ENCODE measurements around the gene ERGIC2. TPM values are rescaled to one million over a fixed set of nuclear protein-coding genes. Genes with fewer than 3 reads are reported as not detected.

The ERGIC2 gene
- total RNA-seq, 1 donor from 2014 or later = 71.5 TPM

DNA sequence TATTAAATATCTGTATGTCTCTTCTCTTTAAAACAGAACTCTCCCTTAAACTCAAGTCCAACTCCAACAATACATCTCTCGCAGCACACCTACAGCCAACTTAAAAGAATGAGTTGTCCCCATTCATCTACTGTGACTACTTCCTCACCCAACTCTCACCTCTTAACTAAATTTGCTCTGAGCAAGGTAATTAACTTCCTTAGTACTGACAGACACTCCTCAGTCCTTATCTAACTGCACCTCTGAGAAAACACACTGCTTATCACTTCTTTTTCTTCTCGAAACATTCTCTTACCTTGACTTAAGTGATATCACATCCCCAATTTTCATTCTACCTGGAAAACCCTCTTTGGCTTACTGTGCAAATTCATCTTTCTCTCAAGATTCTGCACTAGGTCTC is 7.0 kb downstream of the ERGIC2 start:
- TF ChIP-seq, protein P1, sequence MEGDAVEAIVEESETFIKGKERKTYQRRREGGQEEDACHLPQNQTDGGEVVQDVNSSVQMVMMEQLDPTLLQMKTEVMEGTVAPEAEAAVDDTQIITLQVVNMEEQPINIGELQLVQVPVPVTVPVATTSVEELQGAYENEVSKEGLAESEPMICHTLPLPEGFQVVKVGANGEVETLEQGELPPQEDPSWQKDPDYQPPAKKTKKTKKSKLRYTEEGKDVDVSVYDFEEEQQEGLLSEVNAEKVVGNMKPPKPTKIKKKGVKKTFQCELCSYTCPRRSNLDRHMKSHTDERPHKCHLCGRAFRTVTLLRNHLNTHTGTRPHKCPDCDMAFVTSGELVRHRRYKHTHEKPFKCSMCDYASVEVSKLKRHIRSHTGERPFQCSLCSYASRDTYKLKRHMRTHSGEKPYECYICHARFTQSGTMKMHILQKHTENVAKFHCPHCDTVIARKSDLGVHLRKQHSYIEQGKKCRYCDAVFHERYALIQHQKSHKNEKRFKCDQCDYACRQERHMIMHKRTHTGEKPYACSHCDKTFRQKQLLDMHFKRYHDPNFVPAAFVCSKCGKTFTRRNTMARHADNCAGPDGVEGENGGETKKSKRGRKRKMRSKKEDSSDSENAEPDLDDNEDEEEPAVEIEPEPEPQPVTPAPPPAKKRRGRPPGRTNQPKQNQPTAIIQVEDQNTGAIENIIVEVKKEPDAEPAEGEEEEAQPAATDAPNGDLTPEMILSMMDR (IDR thresholded peaks at IDR 0.05) = no peak
- no peaks in the 10 kb centered on the region for H3K9me3 ChIP-seq
- intact Hi-C loops (cut with DNase I) = no loop called here

DNA sequence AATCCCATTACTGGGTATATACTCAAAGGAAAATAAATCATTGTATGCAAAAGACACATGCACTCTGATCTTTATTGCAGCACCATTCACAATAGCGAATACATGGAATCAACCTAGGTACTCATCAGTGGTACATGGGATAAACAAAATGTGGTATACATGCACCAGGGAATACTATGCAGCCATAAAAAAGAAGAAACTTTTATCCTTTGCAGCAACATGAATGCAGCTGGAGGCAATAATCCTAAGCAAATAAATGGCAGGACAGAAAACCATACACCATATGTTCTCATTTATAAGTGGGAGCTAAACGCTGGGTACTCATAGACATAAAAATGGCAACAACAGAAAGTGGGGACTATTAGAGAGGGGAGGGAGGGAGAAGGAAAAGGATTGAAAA is 15.9 kb downstream of the ERGIC2 start:
- Histone ChIP-seq H3K27me3 (ENCODE audit: low read depth) (no peaks in the 10 kb centered on the region), H3K9me3 (no peaks in the 10 kb centered on the region), H3K36me3 (peaks cover 75% of the 10 kb centered on the region), H3K4me3 (no peak overlapping the region), H3K27ac (no peak overlapping the region), H3K4me1 (no peaks in the 10 kb centered on the region)
- ATAC-seq = no peak
- TF ChIP-seq, protein P1 (IDR thresholded peaks at IDR 0.05) = no peak
- intact Hi-C loops (cut with DNase I) = no loop called here
- DNase-seq = no peak

More for the DNA sequence above, 7.0 kb downstream of the ERGIC2 start:
- ATAC-seq (no peak), DNase-seq (no peak)
- H3K36me3 ChIP-seq = peaks cover 24% of the 10 kb centered on the region
- peaks cover 4% of the 10 kb centered on the region for H3K4me1 ChIP-seq
- no peak overlapping the region for H3K27ac ChIP-seq
- H3K4me3 ChIP-seq = no peak overlapping the region
- no peaks in the 10 kb centered on the region for H3K27me3 ChIP-seq (ENCODE audit: low read depth)

DNA sequence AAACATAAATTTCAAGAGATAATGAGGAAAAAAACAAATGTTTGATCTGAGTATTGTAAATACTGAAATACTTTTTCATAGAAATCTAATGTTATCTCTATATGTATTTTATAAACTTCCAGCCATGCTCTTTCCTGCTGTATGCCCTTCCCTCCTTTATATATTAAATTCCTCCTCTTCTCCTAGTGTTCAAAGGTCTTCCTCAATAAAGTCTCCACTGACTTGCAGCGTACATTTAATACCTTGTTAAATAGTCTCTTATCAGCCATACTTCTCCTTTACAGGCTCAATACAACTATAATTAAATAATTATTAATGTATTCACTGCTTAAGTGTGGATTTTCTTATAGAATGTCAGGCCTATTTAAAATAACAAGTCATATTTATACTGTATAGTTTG is 26.0 kb downstream of the ERGIC2 start:
- no peak for DNase-seq
- TF ChIP-seq, protein P1 (IDR thresholded peaks at IDR 0.05) = no peak
- intact Hi-C loops (cut with DNase I) = no loop called here
- Histone ChIP-seq H3K27ac (no peak overlapping the region), H3K9me3 (no peaks in the 10 kb centered on the region), H3K4me3 (no peak overlapping the region), H3K4me1 (no peaks in the 10 kb centered on the region), H3K36me3 (peaks cover 59% of the 10 kb centered on the region), H3K27me3 (ENCODE audit: low read depth) (no peaks in the 10 kb centered on the region)
- no peak for ATAC-seq

DNA sequence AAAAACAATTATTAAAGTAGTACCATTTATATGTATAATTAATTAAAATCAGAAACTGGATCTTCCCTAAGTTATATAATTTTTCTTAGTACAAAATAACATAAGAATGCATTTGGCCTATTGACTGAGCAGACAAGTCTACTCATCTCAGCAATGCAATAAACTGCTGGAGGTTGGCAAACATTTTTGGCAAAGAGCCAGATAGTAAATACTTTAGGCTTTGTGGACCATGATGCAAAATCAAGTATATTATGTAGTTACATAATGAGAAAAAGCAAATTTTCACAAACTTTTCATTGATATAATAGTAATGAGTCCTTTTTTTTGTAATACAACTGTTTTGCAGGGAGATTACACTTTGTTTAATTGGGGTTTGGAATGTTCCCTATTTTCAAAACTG is 30.9 kb downstream of the ERGIC2 start:
- no peaks in the 10 kb centered on the region for H3K27me3 ChIP-seq (ENCODE audit: low read depth)
- H3K27ac ChIP-seq = no peak overlapping the region
- intact Hi-C loops (cut with DNase I) = no loop called here
- TF ChIP-seq, protein P1 (IDR thresholded peaks at IDR 0.05) = no peak
- H3K4me1 ChIP-seq = no peaks in the 10 kb centered on the region
- H3K9me3 ChIP-seq = no peaks in the 10 kb centered on the region
- ATAC-seq (no peak), DNase-seq (no peak)
- no peak overlapping the region for H3K4me3 ChIP-seq
- peaks cover 72% of the 10 kb centered on the region for H3K36me3 ChIP-seq

DNA sequence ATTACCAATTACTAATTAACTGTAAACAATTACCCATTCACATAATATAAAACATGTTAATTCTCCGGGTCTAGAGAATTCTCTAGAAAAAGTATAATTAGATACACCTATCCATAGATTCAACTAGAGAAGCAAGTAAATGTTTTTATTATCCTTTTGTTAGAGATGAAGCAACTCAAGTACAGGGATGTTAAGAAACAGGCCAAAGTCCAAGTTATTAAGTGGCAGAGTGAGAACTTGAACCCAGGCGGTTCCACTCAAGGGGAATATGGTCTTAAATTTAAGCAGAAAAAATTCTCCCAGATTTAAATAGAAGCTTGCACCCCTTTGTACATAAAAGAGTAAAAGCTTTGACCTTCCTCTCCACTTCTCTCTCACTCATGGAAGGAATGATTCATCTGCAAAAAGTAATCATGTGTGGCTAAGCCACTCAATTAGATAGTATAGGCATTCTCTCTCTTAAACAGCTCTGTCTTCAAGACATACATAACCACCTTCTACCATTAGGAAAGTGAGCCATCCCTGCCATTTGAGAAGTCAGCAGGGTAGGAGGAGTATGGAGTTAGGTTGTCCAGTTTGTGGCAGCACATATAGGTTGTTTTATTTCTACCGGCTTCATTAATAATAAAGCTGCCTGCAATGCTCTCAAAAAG is 34.1 kb downstream of the ERGIC2 start:
- TF ChIP-seq, protein P1 (IDR thresholded peaks at IDR 0.05) = no peak
- Histone ChIP-seq H3K36me3 (peaks cover 80% of the 10 kb centered on the region), H3K4me1 (no peaks in the 10 kb centered on the region), H3K27ac (no peak overlapping the region), H3K9me3 (no peaks in the 10 kb centered on the region), H3K4me3 (no peak overlapping the region), H3K27me3 (ENCODE audit: low read depth) (no peaks in the 10 kb centered on the region)
- DNase-seq (no peak), ATAC-seq (no peak)
- intact Hi-C loops (cut with DNase I) = no loop called here
